SKM-1 treated with dmso at 0.1 percent for 144 hours (cell line): ENCODE data around the gene PGM3.
"Not testable (repeated sequence)": the region's sequence is repeated elsewhere in the genome, so short reads cannot be mapped to it uniquely, and the experiment has no call there.

Experiments used
- DNase-seq: peaks from one replicate; lab custom pipeline; 2025; ENCODE audit not compliant: unreplicated experiment; lab: John Stamatoyannopoulos, UW

Gene PGM3

GRCh38 chr6:83192871-83193746, at the start of gene PGM3, which contains the start of gene RWDD2A:
PGM3 (minus strand) TSS chr6:83193265; CDS start chr6:83191012, 2,253 bp downstream.
RWDD2A (plus strand) TSS chr6:83193357; CDS start chr6:83194452, 1,095 bp downstream.
- DNase-seq = peak; percentile 83

GRCh38 chr6:83231146-83231545, 38.1 kb upstream of the PGM3 start:
- DNase-seq = no peak

GRCh38 chr6:83226517-83226916, 33.5 kb upstream of the PGM3 start:
- no peak for DNase-seq

GRCh38 chr6:83221889-83222479, 28.9 kb upstream of the PGM3 start:
- peak; percentile 22 for DNase-seq

GRCh38 chr6:83221276-83221675, 28.2 kb upstream of the PGM3 start:
- DNase-seq = no peak

- DNase-seq = no peak
Measured at GRCh38 chr6:83220121-83220520, 27.1 kb upstream of the PGM3 start.

- no peak for DNase-seq
Measured at GRCh38 chr6:83218646-83219045, 25.6 kb upstream of the PGM3 start.

GRCh38 chr6:83216806-83217205, 23.7 kb upstream of the PGM3 start:
- DNase-seq = no peak

- peak; percentile 72 for DNase-seq
Measured at GRCh38 chr6:83215131-83216047, 22.3 kb upstream of the PGM3 start.

GRCh38 chr6:83202031-83202430, 9.0 kb upstream of the PGM3 start:
- no peak for DNase-seq

GRCh38 chr6:83199863-83200225, 6.8 kb upstream of the PGM3 start:
- DNase-seq = no peak

GRCh38 chr6:83199173-83199862, 6.3 kb upstream of the PGM3 start:
- no peak for DNase-seq

- no peak for DNase-seq
Measured at GRCh38 chr6:83198486-83199172, 5.6 kb upstream of the PGM3 start.

- peak; percentile 5 for DNase-seq
Measured at GRCh38 chr6:83193747-83194566, 892 bp upstream of the PGM3 start.

GRCh38 chr6:83192456-83192855, 609 bp downstream of the PGM3 start:
- no peak for DNase-seq

- DNase-seq = not testable (repeated sequence)
Measured at GRCh38 chr6:83191974-83192373, 1.1 kb downstream of the PGM3 start.

- no peak for DNase-seq
Measured at GRCh38 chr6:83190626-83191025, 2.4 kb downstream of the PGM3 start.

GRCh38 chr6:83188501-83188900, 4.6 kb downstream of the PGM3 start:
- no peak for DNase-seq

- DNase-seq = no peak
Measured at GRCh38 chr6:83185096-83185495, 8.0 kb downstream of the PGM3 start.
